ENCODE measurements around the gene EXOSC1. TPM values are rescaled to one million over a fixed set of nuclear protein-coding genes. Genes with fewer than 3 reads are reported as not detected.

The EXOSC1 gene
- polyA plus RNA-seq, 6 donors from 2014 or later = 47.3 to 72.0 (median 65.8) TPM

DNA sequence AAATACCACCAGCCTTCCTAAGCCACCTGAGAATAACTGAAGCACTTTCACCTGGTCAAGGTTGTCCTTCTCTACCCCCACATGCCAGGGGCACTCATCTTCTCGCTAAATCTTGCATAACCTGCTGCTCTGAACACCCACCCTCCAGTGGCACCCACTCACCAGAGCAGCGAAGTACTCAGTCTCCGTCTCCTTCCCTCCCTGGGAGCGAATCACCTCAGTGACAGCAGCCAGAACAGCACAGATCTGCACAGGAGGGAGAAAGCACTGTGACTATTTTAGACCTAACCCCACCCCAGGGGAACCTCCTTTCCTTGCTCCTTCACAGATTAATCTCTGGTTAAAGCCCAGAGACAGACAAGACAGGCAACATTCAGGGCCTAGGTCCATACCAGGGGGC is 49.8 kb downstream of the EXOSC1 start:
- H3K4me3 Mint-ChIP-seq = no peak overlapping the region
- H3K9me3 Mint-ChIP-seq = no peaks in the 10 kb centered on the region
- DNase-seq = no peak
- H3K27me3 Mint-ChIP-seq = no peaks in the 10 kb centered on the region
- no peak for ATAC-seq (ENCODE audit: low read depth in 2 of 2)
- peaks cover 6 to 12% (median 11%) of the 10 kb centered on the region in 3 donors for H3K4me1 Mint-ChIP-seq
- peaks cover 1 to 14% of the 10 kb centered on the region in 2 donors for H3K36me3 Mint-ChIP-seq
- peak overlapping the region in 2 of 6 donors; percentile 57 to 72 for H3K27ac Mint-ChIP-seq

DNA sequence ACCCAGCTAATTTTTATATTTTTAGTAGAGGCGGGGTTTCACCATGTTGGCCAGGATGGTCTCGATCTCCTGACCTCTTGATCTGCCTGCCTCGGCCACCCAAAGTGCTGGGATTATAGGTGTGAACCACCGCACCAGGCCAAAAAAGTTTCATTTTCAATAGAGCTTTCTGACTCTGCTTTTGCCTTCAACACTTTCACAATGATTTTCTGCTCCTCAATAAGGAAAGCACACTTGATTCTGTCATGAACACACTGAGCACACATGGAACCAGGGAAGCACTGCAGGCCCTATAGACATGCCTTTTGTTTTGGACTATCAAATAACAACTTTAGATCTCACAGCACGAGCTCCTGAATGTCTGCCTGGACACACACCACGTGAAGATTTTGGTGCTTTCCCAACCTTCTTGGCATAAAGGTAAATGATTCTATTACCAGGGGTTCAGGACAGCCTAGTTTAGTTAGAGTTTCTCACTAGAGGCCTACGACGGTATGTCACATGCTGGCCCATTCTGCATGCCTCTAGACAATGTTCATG is 52.7 kb downstream of the EXOSC1 start:
- DNase-seq (no peak), ATAC-seq (ENCODE audit: low read depth in 2 of 2) (no peak)
- H3K36me3 Mint-ChIP-seq = peaks cover 13 to 19% of the 10 kb centered on the region in 2 donors
- H3K27me3 Mint-ChIP-seq = no peaks in the 10 kb centered on the region
- H3K9me3 Mint-ChIP-seq = no peaks in the 10 kb centered on the region
- H3K4me1 Mint-ChIP-seq = no peaks in the 10 kb centered on the region
- H3K4me3 Mint-ChIP-seq = no peak overlapping the region
- H3K27ac Mint-ChIP-seq = peak overlapping the region in 3 of 6 donors; percentile 19 to 72 (median 71)

DNA sequence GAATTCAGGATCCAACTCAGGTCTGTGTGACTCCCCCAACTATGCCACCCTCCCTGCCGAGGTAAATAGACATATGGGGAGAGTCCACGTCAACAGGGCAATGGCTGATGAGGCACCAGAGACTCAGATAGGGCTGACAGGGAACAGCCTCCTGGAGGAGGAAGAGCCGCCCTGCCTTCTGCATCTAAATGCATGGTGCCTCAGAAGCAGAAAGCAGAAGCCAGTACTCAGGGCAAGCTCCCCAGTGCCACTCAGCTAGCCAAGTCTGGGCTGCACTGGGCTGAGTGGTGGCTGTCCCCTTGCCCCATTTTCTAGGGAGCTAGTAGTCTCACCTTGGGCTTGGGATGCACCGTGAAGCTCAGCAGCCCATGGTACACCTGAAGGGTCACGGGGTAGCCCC is 55.7 kb downstream of the EXOSC1 start:
- H3K9me3 Mint-ChIP-seq = no peaks in the 10 kb centered on the region
- H3K4me1 Mint-ChIP-seq = peaks cover 0 to 4% (median 0%) of the 10 kb centered on the region in 3 donors
- DNase-seq = no peak
- no peak overlapping the region for H3K4me3 Mint-ChIP-seq
- no peaks in the 10 kb centered on the region for H3K27me3 Mint-ChIP-seq
- no peak for ATAC-seq (ENCODE audit: low read depth in 2 of 2)
- peaks cover 13 to 21% of the 10 kb centered on the region in 2 donors for H3K36me3 Mint-ChIP-seq
- H3K27ac Mint-ChIP-seq = no peak overlapping the region

DNA sequence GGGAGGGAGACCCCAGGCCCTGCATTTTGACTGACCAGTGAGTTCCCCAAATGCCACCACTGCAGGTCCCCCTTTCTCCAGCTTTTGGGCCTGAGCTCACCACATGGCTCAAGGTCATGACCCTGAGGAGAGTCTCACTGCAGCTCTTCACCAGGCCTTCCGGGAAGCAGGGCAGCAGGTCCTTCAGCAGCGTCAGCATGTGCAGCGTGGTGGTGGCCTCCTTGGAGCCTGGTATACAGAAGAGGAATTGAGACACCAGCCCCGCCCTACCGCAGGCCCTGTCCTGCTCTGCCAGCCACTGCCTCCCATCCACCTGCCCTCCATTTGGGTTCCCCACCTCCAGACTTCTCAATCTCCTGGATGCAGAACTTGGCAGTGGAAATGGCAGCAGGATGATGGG is 57.7 kb downstream of the EXOSC1 start:
- Mint-ChIP-seq H3K36me3 (peaks cover 8 to 21% of the 10 kb centered on the region in 2 donors), H3K9me3 (no peaks in the 10 kb centered on the region)
- peak in 1 of 2 donors; percentile 4 for ATAC-seq (ENCODE audit: low read depth in 2 of 2)

More for the DNA sequence above, 57.7 kb downstream of the EXOSC1 start:
- peaks cover 0 to 4% (median 0%) of the 10 kb centered on the region in 3 donors for H3K4me1 Mint-ChIP-seq
- H3K27me3 Mint-ChIP-seq = no peaks in the 10 kb centered on the region
- H3K4me3 Mint-ChIP-seq = no peak overlapping the region
- DNase-seq = no peak
- peak overlapping the region in 1 of 6 donors; percentile 54 for H3K27ac Mint-ChIP-seq

Other genes starting within 250 kb of the EXOSC1 start
- gene ARHGAP19, start 153.4 kb downstream of the EXOSC1 start, polyA plus RNA-seq (ENCODE audit: low read depth in 6 of 6) = 10 to 100 TPM in 3 of 6 donors, 1 to 10 TPM in 3; 6.2 to 19.3 (median 9.4) TPM
- gene FRAT1, start 126.7 kb downstream of the EXOSC1 start, polyA plus RNA-seq (ENCODE audit: low read depth in 6 of 6) = 10 to 100 TPM in 4 of 6 donors, 1 to 10 TPM in 2; 7.4 to 15.7 (median 10.8) TPM
- gene FRAT2, start 111.3 kb downstream of the EXOSC1 start, polyA plus RNA-seq (ENCODE audit: low read depth in 6 of 6) = 10 to 100 TPM in 4 of 6 donors, 1 to 10 TPM in 2; 7.0 to 19.1 (median 14.3) TPM
- gene RRP12, start 44.7 kb downstream of the EXOSC1 start, polyA plus RNA-seq (ENCODE audit: low read depth in 6 of 6) = 10 to 100 TPM in 5 of 6 donors, 1 to 10 TPM in 1; 8.1 to 20.8 (median 15.7) TPM
- 100 to 1,000 TPM; 177 to 263 (median 203) TPM for gene PGAM1, start 19.8 kb downstream of the EXOSC1 start, polyA plus RNA-seq (ENCODE audit: low read depth in 6 of 6)
- 10 to 100 TPM; 23.2 to 57.2 (median 29.5) TPM for gene ZDHHC16, start 169 bp upstream of the EXOSC1 start, polyA plus RNA-seq (ENCODE audit: low read depth in 6 of 6)
- 10 to 100 TPM; 22.5 to 44.3 (median 26.6) TPM for gene MMS19, start 52.4 kb upstream of the EXOSC1 start, polyA plus RNA-seq (ENCODE audit: low read depth in 6 of 6)
- 1 to 10 TPM in 3 of 6 donors, under 1 TPM in 2, not detected in 1; 0.60 to 1.2 (median 1.0) TPM for gene UBTD1, start 52.9 kb upstream of the EXOSC1 start, polyA plus RNA-seq (ENCODE audit: low read depth in 6 of 6)
- not detected for gene ANKRD2, start 126.8 kb upstream of the EXOSC1 start, polyA plus RNA-seq (ENCODE audit: low read depth in 6 of 6)
- gene HOGA1, start 138.4 kb upstream of the EXOSC1 start, polyA plus RNA-seq (ENCODE audit: low read depth in 6 of 6) = not detected
- not detected for gene C10orf62, start 143.7 kb upstream of the EXOSC1 start, polyA plus RNA-seq (ENCODE audit: low read depth in 6 of 6)
- gene MORN4, start 187.5 kb upstream of the EXOSC1 start, polyA plus RNA-seq (ENCODE audit: low read depth in 6 of 6) = 1 to 10 TPM in 2 of 6 donors, under 1 TPM in 3, not detected in 1; 0.27 to 2.1 (median 0.77) TPM
- gene PI4K2A, start 194.7 kb upstream of the EXOSC1 start, polyA plus RNA-seq (ENCODE audit: low read depth in 6 of 6) = 1 to 10 TPM; 5.1 to 7.9 (median 6.4) TPM
- gene AVPI1, start 241.2 kb upstream of the EXOSC1 start, polyA plus RNA-seq (ENCODE audit: low read depth in 6 of 6) = 1 to 10 TPM; 1.4 to 4.0 (median 2.3) TPM